ENCODE results near the gene VPS50. TPM values are rescaled to one million over a fixed set of nuclear protein-coding genes. Genes with fewer than 3 reads are reported as not detected.

Gene VPS50
- total RNA-seq, 1 experiment from 2014 or later, result 9.2 TPM

DNA sequence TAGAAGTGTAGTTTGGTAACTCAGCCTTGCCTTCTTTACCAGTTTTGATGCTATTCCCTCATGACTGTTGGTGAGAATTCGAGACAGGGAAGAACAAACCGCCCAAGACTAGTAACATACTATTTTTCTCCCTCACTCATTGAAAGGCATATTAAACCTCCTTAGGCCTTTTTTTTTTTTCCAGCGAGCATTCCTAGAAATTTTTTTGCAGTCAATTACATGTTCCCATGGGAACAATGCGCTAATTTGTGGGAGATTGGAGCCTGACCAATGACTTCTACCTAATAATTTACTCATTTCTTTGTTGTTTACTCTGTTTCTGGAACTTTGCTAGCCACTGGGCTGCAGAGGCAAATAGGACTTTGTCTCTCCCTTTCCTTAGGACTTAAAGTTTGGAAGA lies 6.0 kb downstream of the VPS50 start:
- ChIA-PET POLR2A (no interaction called here), CTCF (no interaction called here)
- Mint-ChIP-seq H3K9me3 (no peaks in the 10 kb centered on the region), H3K27ac (no peak overlapping the region), H3K27me3 (ENCODE audit: low read depth) (no peaks in the 10 kb centered on the region), H3K36me3 (no peaks in the 10 kb centered on the region), H3K4me3 (no peak overlapping the region), H3K4me1 (no peaks in the 10 kb centered on the region)
- DNase-seq (ENCODE audit: low spot score) (no peak), ATAC-seq (no peak)
- TF ChIP-seq, protein P1, sequence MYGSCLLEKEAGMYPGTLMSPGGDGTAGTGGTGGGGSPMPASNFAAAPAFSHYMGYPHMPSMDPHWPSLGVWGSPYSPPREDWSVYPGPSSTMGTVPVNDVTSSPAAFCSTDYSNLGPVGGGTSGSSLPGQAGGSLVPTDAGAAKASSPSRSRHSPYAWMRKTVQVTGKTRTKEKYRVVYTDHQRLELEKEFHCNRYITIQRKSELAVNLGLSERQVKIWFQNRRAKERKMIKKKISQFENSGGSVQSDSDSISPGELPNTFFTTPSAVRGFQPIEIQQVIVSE (CRISPR knock-in tag; IDR thresholded peaks at IDR 0.05; ENCODE audit: borderline replicate concordance), result no peak
- TF ChIP-seq, protein P2, sequence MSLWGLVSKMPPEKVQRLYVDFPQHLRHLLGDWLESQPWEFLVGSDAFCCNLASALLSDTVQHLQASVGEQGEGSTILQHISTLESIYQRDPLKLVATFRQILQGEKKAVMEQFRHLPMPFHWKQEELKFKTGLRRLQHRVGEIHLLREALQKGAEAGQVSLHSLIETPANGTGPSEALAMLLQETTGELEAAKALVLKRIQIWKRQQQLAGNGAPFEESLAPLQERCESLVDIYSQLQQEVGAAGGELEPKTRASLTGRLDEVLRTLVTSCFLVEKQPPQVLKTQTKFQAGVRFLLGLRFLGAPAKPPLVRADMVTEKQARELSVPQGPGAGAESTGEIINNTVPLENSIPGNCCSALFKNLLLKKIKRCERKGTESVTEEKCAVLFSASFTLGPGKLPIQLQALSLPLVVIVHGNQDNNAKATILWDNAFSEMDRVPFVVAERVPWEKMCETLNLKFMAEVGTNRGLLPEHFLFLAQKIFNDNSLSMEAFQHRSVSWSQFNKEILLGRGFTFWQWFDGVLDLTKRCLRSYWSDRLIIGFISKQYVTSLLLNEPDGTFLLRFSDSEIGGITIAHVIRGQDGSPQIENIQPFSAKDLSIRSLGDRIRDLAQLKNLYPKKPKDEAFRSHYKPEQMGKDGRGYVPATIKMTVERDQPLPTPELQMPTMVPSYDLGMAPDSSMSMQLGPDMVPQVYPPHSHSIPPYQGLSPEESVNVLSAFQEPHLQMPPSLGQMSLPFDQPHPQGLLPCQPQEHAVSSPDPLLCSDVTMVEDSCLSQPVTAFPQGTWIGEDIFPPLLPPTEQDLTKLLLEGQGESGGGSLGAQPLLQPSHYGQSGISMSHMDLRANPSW (CRISPR knock-in tag; conservative IDR thresholded peaks at IDR 0.05; ENCODE audit: low read depth), result no peak
- no peak for TF ChIP-seq ATF3 (CRISPR knock-in tag; conservative IDR thresholded peaks at IDR 0.05)
- TF ChIP-seq KAT7 (CRISPR knock-in tag; IDR thresholded peaks at IDR 0.05; ENCODE audit: borderline replicate concordance), result no peak
- TF ChIP-seq SMAD3 (CRISPR knock-in tag; IDR thresholded peaks at IDR 0.05; ENCODE audit: borderline replicate concordance), result no peak
- no peak for TF ChIP-seq IRF1 (CRISPR knock-in tag; IDR thresholded peaks at IDR 0.05)
- no peak for TF ChIP-seq NR3C1 (CRISPR knock-in tag; conservative IDR thresholded peaks at IDR 0.05; ENCODE audit: low read depth)
- TF ChIP-seq OVOL2 (CRISPR knock-in tag; IDR thresholded peaks at IDR 0.05; ENCODE audit: borderline replicate concordance), result no peak
- TF ChIP-seq ZNF671 (CRISPR knock-in tag; IDR thresholded peaks at IDR 0.05), result no peak
- no peak for TF ChIP-seq ZNF121 (CRISPR knock-in tag; IDR thresholded peaks at IDR 0.05)
- TF ChIP-seq IRF2 (CRISPR knock-in tag; IDR thresholded peaks at IDR 0.05; ENCODE audit: borderline replicate concordance, low read depth), result no peak
- no peak for TF ChIP-seq NFATC4 (CRISPR knock-in tag; IDR thresholded peaks at IDR 0.05)

DNA sequence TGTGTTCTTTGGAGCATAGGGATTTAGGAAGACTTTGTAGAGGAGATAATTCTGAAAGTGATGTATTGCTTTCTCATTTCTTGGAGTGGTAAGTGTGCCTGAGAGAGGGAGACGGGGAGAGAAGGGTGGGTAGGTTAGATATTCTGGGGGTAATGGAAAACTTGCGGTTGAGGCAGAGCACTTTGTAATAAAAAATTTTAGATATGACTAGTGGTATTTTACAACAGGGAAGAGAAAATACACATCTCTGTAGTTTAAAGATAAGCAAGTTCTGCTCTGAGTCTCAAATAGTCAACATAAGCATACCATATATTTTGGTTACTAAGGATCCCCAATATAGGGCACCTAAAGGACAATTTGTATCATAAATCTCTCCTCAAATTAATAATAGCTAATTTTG lies 6.6 kb downstream of the VPS50 start:
- no peak overlapping the region for H3K4me3 Mint-ChIP-seq
- ATAC-seq (no peak), DNase-seq (ENCODE audit: low spot score) (no peak)
- no peaks in the 10 kb centered on the region for H3K4me1 Mint-ChIP-seq
- CTCF ChIA-PET, result interaction anchor here (1.4 kb wide), 1 partner anchor 204 kb away, joined by 4 read pairs; no protein-coding TSS in a partner anchor
- no peaks in the 10 kb centered on the region for H3K9me3 Mint-ChIP-seq
- H3K27me3 Mint-ChIP-seq (ENCODE audit: low read depth), result no peaks in the 10 kb centered on the region
- no peaks in the 10 kb centered on the region for H3K36me3 Mint-ChIP-seq
- no peak overlapping the region for H3K27ac Mint-ChIP-seq
- POLR2A ChIA-PET, result no interaction called here
- TF ChIP-seq JUN (CRISPR knock-in tag; IDR thresholded peaks at IDR 0.05) (no peak), TEAD1 (CRISPR knock-in tag; IDR thresholded peaks at IDR 0.05) (no peak), ZSCAN18 (CRISPR knock-in tag; IDR thresholded peaks at IDR 0.05) (no peak), OVOL2 (CRISPR knock-in tag; IDR thresholded peaks at IDR 0.05; ENCODE audit: borderline replicate concordance) (no peak), AFF4 (CRISPR knock-in tag; IDR thresholded peaks at IDR 0.05; ENCODE audit: borderline replicate concordance) (no peak), HMGXB4 (CRISPR knock-in tag; IDR thresholded peaks at IDR 0.05) (no peak), RELA (CRISPR knock-in tag; IDR thresholded peaks at IDR 0.05; ENCODE audit: borderline replicate concordance) (no peak), CREB1 (CRISPR knock-in tag; IDR thresholded peaks at IDR 0.05) (no peak), FOXK1 (CRISPR knock-in tag; IDR thresholded peaks at IDR 0.05) (no peak), ETV6 (CRISPR knock-in tag; IDR thresholded peaks at IDR 0.05) (no peak), USF1 (CRISPR knock-in tag; IDR thresholded peaks at IDR 0.05) (no peak), NR3C1 (CRISPR knock-in tag; conservative IDR thresholded peaks at IDR 0.05; ENCODE audit: low read depth) (no peak), KAT7 (CRISPR knock-in tag; IDR thresholded peaks at IDR 0.05; ENCODE audit: borderline replicate concordance) (no peak)
